ENCODE measurements around the gene EDA2R.

The EDA2R gene

DNA sequence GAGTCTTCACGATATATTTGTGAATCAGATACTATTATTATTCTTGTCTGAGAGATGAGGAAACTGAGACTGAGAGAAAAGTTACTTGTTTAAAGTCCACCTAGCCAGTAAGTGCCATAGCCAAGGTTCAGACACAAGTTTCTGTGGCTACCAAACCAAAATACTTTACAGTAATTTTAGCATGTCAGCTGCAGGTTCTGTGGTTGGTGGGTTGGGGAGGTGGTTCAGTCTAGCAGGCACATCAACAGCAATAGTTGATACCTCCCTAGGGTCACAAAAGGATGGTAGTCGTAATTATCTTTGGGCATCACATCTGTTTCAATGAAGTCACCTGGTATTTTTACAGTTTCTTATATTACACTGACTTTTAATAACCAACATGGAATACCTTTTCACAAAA is 35.6 kb upstream of the EDA2R start:
- no peak for TF ChIP-seq ZFX (IDR thresholded peaks at IDR 0.05)
- TF ChIP-seq, protein P1, sequence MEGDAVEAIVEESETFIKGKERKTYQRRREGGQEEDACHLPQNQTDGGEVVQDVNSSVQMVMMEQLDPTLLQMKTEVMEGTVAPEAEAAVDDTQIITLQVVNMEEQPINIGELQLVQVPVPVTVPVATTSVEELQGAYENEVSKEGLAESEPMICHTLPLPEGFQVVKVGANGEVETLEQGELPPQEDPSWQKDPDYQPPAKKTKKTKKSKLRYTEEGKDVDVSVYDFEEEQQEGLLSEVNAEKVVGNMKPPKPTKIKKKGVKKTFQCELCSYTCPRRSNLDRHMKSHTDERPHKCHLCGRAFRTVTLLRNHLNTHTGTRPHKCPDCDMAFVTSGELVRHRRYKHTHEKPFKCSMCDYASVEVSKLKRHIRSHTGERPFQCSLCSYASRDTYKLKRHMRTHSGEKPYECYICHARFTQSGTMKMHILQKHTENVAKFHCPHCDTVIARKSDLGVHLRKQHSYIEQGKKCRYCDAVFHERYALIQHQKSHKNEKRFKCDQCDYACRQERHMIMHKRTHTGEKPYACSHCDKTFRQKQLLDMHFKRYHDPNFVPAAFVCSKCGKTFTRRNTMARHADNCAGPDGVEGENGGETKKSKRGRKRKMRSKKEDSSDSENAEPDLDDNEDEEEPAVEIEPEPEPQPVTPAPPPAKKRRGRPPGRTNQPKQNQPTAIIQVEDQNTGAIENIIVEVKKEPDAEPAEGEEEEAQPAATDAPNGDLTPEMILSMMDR (conservative IDR thresholded peaks at IDR 0.05): no peak
- no peak overlapping the region for H3K27ac ChIP-seq

- TF ChIP-seq, protein P1 (conservative IDR thresholded peaks at IDR 0.05): no peak
- no peak for TF ChIP-seq ZFX (IDR thresholded peaks at IDR 0.05)
- no peak overlapping the region for H3K27ac ChIP-seq
Observed at GRCh38 chrX:66672106-66672505, 33.2 kb upstream of the EDA2R start.

DNA sequence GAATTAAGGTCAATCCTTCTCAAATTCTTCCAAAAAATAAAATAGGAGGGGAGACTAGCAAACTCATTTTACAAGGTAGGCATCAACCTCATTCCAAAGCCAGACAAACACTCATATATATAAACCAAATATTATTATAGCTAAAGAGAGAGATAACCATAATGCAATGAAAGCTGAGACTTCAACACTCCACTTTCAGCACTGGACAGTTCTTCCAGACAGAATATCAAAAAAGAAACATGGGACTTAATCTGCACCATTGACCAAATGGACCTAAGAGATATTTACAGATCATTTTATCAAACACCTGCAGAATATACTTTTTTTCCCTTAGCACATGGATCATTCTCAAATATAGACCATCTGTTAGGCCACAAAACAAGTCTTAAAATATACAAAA is 15.5 kb upstream of the EDA2R start:
- H3K27ac ChIP-seq: no peak overlapping the region
- no peak for TF ChIP-seq ZFX (IDR thresholded peaks at IDR 0.05)
- TF ChIP-seq, protein P1 (conservative IDR thresholded peaks at IDR 0.05): no peak

DNA sequence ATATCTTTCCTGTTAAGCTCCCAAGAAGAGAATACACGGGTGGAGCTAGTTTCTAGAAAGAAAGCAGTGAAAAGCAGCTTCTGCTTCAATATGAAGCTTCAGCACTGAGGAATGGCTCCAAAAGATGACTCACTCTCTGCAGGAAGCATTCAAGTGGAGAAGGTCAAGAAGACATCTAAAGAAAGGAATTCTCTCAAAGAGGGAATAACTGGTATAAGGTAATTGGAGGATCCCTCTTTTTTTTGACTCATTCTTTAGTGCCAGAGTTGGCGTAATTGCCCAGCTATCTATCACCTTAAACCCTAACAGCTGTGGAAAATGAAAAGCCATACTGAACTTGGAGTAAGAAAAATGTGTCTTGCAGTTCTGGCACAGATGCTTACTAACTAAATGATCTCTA is 3.5 kb downstream of the EDA2R start:
- no peak overlapping the region for H3K27ac ChIP-seq
- TF ChIP-seq ZFX (IDR thresholded peaks at IDR 0.05): no peak
- TF ChIP-seq, protein P1 (conservative IDR thresholded peaks at IDR 0.05): no peak

DNA sequence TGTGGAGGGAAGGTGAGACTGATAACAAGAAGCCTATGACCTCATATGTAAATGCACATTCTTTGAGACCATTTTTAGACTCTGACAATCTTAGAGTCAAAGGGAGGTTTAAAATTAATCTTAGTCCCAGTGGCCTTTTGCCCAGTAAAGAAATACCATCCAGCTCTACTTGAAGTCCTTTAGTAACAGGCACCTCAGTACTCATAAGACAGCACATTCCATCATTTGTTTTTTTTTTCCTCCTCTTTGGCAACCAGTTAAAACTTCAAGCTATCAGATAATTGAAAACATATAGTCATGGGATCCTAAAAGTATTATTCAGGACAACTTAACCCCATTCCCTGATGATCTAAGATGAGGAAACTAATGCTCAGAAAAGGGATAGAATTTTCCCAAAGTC is 4.6 kb downstream of the EDA2R start:
- TF ChIP-seq, protein P1 (conservative IDR thresholded peaks at IDR 0.05): no peak
- TF ChIP-seq ZFX (IDR thresholded peaks at IDR 0.05): no peak
- no peak overlapping the region for H3K27ac ChIP-seq

DNA sequence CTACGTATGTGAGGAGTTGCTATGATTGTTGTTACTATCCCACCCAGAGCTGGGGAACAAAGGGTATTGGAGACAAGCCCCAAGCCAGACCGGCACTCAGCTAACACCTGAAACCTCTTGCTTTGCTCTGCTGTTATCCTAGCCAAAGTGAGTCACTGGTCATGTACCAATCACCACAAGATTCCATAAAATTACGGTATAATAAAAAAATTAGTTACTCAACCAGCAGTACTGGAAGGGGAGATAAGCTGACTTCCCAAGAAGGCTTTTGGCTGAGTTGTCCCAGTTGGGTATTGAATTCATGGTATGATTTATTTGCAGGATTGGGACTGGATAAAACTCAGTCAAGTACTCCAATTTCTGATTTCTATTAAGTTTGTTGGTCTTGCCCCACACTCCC is 5.3 kb downstream of the EDA2R start:
- no peak for TF ChIP-seq ZFX (IDR thresholded peaks at IDR 0.05)
- TF ChIP-seq, protein P1 (conservative IDR thresholded peaks at IDR 0.05): no peak
- no peak overlapping the region for H3K27ac ChIP-seq

DNA sequence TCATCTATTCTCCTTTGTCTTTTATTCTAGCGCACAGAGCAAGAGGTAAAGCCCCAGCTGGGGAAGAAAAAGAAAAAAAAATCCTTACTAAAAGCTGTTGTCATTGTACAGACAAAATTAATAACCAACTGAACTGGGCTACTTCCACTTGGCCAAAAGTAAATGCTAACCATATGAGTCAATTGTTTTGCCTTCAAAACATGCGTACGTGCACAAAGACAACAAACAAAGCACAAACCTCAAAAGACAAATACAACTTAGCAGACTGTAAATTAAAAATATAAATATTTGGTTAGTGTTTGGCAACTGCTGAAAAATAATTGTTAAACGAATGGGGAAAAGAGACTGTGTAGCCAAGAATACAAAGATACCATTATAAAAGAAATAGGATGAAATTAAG is 5.9 kb downstream of the EDA2R start:
- no peak overlapping the region for H3K27ac ChIP-seq
- TF ChIP-seq, protein P1 (conservative IDR thresholded peaks at IDR 0.05): no peak
- no peak for TF ChIP-seq ZFX (IDR thresholded peaks at IDR 0.05)

All from C4-2B (cell line).